Esophagus muscularis mucosa (tissue), 4 donors: ENCODE results near the gene PKM.

ENCODE experiments used
- CTCF ChIP-seq, 3 experiments: fragments of 200-600 bp in 2 of 3; fragments of 450-650 bp in 1 of 3; sonication (generic) in 2 of 3; IDR thresholded peaks; one replicate each; pipeline ENCODE4 v1.5.1; 2017 to 2019; ENCODE audit warnings: antibody characterized with exemption in 3 of 3, mild to moderate bottlenecking in 2 of 3, moderate library complexity in 1 of 3
- EP300 ChIP-seq: sonication (generic); formaldehyde crosslinking; IDR thresholded peaks from one replicate; pipeline ENCODE4 v1.6.1; 2017; ENCODE audit warnings: antibody characterized with exemption
- POLR2A ChIP-seq: fragments of 450-650 bp; IDR thresholded peaks from one replicate; pipeline ENCODE4 v1.6.1; 2017; ENCODE audit warnings: antibody characterized with exemption, moderate library complexity, mild to moderate bottlenecking, low read depth
- POLR2AphosphoS5 ChIP-seq, 2 donors: sonication (generic); formaldehyde crosslinking; IDR thresholded peaks; one replicate each; pipeline ENCODE4 v1.6.1; 2017; ENCODE audit warnings: antibody characterized with exemption in 2 of 2

GRCh38 chr15:72173401-72173800 is 57.6 kb downstream of the PKM start:
- TF ChIP-seq CTCF (IDR thresholded peaks at IDR 0.05) (no peak), EP300 (no peak), POLR2A (no peak), POLR2AphosphoS5 (IDR thresholded peaks at IDR 0.05) (no peak)
